PC-9 (cell line): Measurements from ENCODE around the gene CHRNE.

ENCODE experiments used
- EZH2 ChIP-seq: fragments of 200-600 bp; sonication (generic); IDR thresholded peaks from 2 replicates; pipeline ENCODE4 v1.8.0; 2017; ENCODE audit warnings: antibody characterized with exemption, low read depth
- TF ChIP-seq, protein P1 (sequence below): fragments of 200-600 bp; sonication (generic); conservative IDR thresholded peaks from 2 replicates; pipeline ENCODE4 v1.6.1; 2017; ENCODE audit warnings: mixed run types, antibody characterized with exemption, mild to moderate bottlenecking, moderate library complexity

- TF ChIP-seq, protein P1, sequence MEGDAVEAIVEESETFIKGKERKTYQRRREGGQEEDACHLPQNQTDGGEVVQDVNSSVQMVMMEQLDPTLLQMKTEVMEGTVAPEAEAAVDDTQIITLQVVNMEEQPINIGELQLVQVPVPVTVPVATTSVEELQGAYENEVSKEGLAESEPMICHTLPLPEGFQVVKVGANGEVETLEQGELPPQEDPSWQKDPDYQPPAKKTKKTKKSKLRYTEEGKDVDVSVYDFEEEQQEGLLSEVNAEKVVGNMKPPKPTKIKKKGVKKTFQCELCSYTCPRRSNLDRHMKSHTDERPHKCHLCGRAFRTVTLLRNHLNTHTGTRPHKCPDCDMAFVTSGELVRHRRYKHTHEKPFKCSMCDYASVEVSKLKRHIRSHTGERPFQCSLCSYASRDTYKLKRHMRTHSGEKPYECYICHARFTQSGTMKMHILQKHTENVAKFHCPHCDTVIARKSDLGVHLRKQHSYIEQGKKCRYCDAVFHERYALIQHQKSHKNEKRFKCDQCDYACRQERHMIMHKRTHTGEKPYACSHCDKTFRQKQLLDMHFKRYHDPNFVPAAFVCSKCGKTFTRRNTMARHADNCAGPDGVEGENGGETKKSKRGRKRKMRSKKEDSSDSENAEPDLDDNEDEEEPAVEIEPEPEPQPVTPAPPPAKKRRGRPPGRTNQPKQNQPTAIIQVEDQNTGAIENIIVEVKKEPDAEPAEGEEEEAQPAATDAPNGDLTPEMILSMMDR = no peak
- TF ChIP-seq EZH2 = no peak
Measured at GRCh38 chr17:4931963-4932362, 29.1 kb upstream of the CHRNE start, which contains the start of gene GP1BA.
